Mucosa of descending colon (tissue), 3 donors: ENCODE measurements around the gene CDK6. TPM values are rescaled to one million over a fixed set of nuclear protein-coding genes. Genes with fewer than 3 reads are reported as not detected.

ENCODE experiments used
- ATAC-seq: fragments of 200-7000 bp; cut with Tn5 transposase; one replicate; pipeline ENCODE4 v1.9.1; 2020; ENCODE audit warnings: mild to moderate bottlenecking, moderate library complexity
- DNase-seq, 3 donors: peaks; one replicate each; pipeline ENCODE4 v3.0.0-alpha.2; 2020
- H3K36me3 ChIP-seq: fragments of 200-600 bp; one replicate; pipeline ENCODE4 v1.8.0; 2021; ENCODE audit warnings: low read depth, mild to moderate bottlenecking
- H3K4me1 ChIP-seq: fragments of 200-600 bp; one replicate; pipeline ENCODE4 v1.8.0; 2021; ENCODE audit warnings: low read depth, mild to moderate bottlenecking
- H3K4me3 ChIP-seq: fragments of 200-600 bp; one replicate; pipeline ENCODE4 v1.8.0; 2021; ENCODE audit warnings: mild to moderate bottlenecking
- H3K9me3 ChIP-seq: fragments of 200-600 bp; one replicate; pipeline ENCODE4 v1.8.0; 2021; ENCODE audit warnings: mild to moderate bottlenecking
- intact Hi-C, 2 donors: fragments of 100-400 bp; cut with DNase I in 1 of 2; cut with micrococcal nuclease in 1 of 2; formaldehyde crosslinking; loops; one replicate each; pipeline versions ENCODE4 v1.11.0 to v1.11.1; 2022; cut with DNase I, micrococcal nuclease
- total RNA-seq, 3 donors: library from RNA; stranded (reverse); fragmentation: NEBNext Ultra II Directional in 2 of 3; extraction: Animal tissue kit (Norgen Biotek cat#: 25700) in 2 of 3; gene quantifications; one replicate each; pipeline versions ENCODE4 v1.2.1 to v1.2.4, GENCODE V29; 2021 to 2023
- TF ChIP-seq, protein P1 (sequence below): fragments of 200-600 bp; IDR thresholded peaks from one replicate; pipeline ENCODE4 v1.8.0; 2022; ENCODE audit warnings: antibody characterized with exemption, mild to moderate bottlenecking
- donor health status: DM: no; HTN: no; CAD: no; lungs with moderate emphysema.
- donor health status: DM: no; HTN: no; CAD: no.
- donor health status: DM: no; HTN: yes; CAD: no.

Gene CDK6
- total RNA-seq, 3 donors from 2014 or later = 23.4 to 52.4 (median 33.1) TPM

DNA sequence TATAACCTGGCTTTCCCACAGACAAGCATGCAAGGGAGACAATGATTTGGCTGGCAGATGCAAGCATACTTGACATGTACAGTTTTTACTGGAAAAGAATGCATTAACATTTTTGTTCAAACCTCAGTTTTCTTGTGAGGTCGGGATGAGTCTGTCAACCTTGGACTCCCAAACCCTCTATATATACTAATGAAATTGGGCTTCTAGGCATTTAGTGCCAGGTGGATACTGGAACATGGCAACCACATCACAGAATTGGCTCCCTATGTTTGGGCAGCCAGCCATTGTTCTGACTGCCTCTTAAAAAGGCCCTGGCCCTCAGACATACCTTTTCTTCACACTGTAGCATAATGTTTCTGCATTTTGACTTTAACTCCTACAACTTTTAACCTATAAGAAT lies 39.1 kb downstream of the CDK6 start:
- DNase-seq (no peak), ATAC-seq (no peak)
- H3K9me3 ChIP-seq = no peaks in the 10 kb centered on the region
- H3K36me3 ChIP-seq = no peaks in the 10 kb centered on the region
- H3K4me3 ChIP-seq = no peak overlapping the region
- H3K4me1 ChIP-seq = peaks cover 4% of the 10 kb centered on the region
- intact Hi-C loops = no loop called here
- TF ChIP-seq, protein P1, sequence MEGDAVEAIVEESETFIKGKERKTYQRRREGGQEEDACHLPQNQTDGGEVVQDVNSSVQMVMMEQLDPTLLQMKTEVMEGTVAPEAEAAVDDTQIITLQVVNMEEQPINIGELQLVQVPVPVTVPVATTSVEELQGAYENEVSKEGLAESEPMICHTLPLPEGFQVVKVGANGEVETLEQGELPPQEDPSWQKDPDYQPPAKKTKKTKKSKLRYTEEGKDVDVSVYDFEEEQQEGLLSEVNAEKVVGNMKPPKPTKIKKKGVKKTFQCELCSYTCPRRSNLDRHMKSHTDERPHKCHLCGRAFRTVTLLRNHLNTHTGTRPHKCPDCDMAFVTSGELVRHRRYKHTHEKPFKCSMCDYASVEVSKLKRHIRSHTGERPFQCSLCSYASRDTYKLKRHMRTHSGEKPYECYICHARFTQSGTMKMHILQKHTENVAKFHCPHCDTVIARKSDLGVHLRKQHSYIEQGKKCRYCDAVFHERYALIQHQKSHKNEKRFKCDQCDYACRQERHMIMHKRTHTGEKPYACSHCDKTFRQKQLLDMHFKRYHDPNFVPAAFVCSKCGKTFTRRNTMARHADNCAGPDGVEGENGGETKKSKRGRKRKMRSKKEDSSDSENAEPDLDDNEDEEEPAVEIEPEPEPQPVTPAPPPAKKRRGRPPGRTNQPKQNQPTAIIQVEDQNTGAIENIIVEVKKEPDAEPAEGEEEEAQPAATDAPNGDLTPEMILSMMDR = no peak

DNA sequence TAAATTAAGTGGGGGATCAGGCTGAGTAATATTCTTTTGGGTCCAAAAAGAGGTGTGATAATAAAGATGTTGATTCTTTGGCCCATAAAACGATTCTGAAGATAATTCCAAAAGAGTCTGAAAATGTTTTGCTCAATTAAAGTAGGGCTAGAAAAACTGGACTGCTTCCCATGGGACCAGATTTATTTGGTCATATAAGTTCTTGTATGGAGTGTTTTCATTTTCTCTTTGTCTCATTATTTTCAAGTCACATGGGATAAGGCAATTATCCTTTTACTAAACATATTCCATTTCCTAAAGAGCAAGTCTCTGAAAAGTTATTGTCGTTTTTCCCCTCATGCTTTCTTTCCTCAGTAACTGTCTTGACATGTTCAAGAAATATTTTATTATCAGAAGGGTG lies 41.5 kb downstream of the CDK6 start:
- DNase-seq (no peak), ATAC-seq (no peak)
- TF ChIP-seq, protein P1 = no peak
- Histone ChIP-seq H3K4me3 (no peak overlapping the region), H3K4me1 (peaks cover 13% of the 10 kb centered on the region), H3K36me3 (no peaks in the 10 kb centered on the region), H3K9me3 (no peaks in the 10 kb centered on the region)
- intact Hi-C loops = no loop called here

DNA sequence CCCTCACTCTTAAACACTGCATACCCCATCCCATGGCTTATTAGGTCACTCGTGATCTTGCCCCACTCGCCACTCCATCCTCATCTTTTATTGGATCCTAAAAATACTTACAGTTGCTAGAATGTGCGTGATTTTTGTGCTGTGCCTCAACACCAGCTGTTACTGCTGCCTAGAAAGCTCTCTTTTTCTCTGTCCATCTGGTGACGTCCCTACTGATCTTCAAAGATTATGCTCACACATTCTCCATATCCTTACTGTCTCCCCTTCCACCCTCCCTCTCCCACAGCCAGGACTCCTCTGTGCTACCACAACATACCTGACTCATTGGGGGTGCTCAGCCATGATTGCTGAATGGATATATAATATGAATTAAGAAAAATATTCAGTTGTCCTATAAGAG lies 42.0 kb downstream of the CDK6 start:
- Histone ChIP-seq H3K36me3 (no peaks in the 10 kb centered on the region), H3K4me3 (no peak overlapping the region), H3K9me3 (no peaks in the 10 kb centered on the region), H3K4me1 (peaks cover 13% of the 10 kb centered on the region)
- no peak for DNase-seq
- intact Hi-C loops = no loop called here
- TF ChIP-seq, protein P1 = no peak
- ATAC-seq = no peak

DNA sequence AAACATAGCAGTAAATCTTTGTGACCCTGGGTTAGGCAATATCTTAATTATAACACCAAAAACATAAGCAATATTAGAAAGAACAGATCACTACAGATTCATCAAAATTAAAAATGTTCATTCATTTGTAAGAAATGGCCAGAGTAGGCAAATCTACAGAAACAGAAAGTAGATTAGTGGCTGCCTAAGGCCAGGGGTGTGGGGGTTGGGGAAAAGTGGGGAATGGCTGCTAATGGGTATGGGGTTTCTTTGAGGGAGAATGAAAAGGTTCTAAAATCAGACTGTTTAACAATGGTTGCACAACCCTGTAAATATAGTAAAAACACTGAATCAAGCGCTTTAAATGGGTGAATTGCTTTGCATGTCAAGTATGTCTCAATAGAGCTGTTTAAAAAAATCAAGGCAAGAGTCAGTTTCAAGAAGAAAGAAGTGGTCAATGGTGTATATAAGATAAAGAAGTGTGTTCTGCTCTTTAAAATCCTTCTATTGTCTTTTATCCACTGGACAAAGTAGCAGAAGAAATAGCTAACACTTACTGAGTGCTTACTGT lies 42.6 kb downstream of the CDK6 start:
- ATAC-seq (no peak), DNase-seq (no peak)
- Histone ChIP-seq H3K9me3 (peaks cover 4% of the 10 kb centered on the region), H3K4me1 (peaks cover 9% of the 10 kb centered on the region), H3K36me3 (no peaks in the 10 kb centered on the region), H3K4me3 (no peak overlapping the region)
- TF ChIP-seq, protein P1 = no peak
- intact Hi-C loops = no loop called here

DNA sequence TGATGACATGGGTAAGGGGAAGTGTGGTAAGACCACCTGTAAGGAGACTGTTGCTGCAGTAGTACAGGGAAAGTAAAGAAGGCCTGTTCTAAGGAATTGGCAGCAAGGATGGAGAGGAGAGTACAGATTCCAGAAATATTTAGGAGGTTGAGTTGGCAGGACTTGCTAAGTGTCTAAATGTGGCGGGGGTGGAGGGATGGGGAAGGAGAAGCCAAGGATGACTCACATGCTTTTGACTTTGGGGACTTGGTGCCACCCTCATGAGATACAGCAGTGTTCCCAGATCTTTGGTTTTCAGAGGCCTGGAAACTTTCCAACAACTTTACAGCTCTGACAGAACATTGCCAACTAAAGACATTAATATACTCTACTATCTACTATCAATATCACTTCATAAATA lies 45.4 kb downstream of the CDK6 start:
- TF ChIP-seq, protein P1 = no peak
- no peak overlapping the region for H3K4me3 ChIP-seq
- intact Hi-C loops = no loop called here
- no peak for ATAC-seq
- H3K4me1 ChIP-seq = peaks cover 9% of the 10 kb centered on the region
- DNase-seq = no peak
- H3K9me3 ChIP-seq = peaks cover 13% of the 10 kb centered on the region
- no peaks in the 10 kb centered on the region for H3K36me3 ChIP-seq
